Right lobe of liver (tissue), 4 donors: ENCODE results near the gene SYT14.

ENCODE experiments used
- POLR2A ChIP-seq: fragments of 450-650 bp; IDR thresholded peaks from one replicate; pipeline ENCODE4 v1.6.1; 2017; ENCODE audit warnings: antibody characterized with exemption, mild to moderate bottlenecking
- TF ChIP-seq, protein P1 (sequence below), 4 donors: fragments of 200-600 bp in 3 of 4; fragments of 450-650 bp in 1 of 4; IDR thresholded peaks; one replicate each; pipeline versions ENCODE4 v1.5.1 to v1.8.0; 2016 to 2022; ENCODE audit warnings: antibody characterized with exemption in 4 of 4, mild to moderate bottlenecking in 2 of 4
- donor health status: DM: no; HTN: no; CAD: no.
- donor health status: DM: no; HTN: no; CAD: no.
- donor health status: DM: no; HTN: yes; CAD: no.

DNA sequence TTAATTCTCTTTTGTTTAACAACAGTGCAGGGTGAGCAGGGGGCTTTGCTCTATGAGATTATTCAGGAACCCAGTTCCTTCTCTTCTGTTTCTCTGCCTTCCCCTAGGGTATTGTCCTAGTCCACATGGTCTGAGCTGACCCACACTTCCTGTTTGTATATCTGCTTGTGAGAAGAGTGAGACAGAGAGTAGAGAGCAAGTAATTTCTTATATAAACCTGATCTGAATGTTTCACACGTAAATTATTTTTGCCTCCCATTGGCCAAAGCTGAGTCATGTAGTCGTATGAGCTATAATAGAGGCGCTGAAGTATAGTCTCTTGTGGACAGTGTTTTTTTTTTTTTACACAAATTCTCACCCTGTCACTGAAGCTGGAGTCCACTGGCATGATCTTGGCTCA is 160.3 kb downstream of the SYT14 start:
- TF ChIP-seq, protein P1, sequence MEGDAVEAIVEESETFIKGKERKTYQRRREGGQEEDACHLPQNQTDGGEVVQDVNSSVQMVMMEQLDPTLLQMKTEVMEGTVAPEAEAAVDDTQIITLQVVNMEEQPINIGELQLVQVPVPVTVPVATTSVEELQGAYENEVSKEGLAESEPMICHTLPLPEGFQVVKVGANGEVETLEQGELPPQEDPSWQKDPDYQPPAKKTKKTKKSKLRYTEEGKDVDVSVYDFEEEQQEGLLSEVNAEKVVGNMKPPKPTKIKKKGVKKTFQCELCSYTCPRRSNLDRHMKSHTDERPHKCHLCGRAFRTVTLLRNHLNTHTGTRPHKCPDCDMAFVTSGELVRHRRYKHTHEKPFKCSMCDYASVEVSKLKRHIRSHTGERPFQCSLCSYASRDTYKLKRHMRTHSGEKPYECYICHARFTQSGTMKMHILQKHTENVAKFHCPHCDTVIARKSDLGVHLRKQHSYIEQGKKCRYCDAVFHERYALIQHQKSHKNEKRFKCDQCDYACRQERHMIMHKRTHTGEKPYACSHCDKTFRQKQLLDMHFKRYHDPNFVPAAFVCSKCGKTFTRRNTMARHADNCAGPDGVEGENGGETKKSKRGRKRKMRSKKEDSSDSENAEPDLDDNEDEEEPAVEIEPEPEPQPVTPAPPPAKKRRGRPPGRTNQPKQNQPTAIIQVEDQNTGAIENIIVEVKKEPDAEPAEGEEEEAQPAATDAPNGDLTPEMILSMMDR (IDR thresholded peaks at IDR 0.05): no peak
- no peak for TF ChIP-seq POLR2A
